NCI-H748 (cell line): ENCODE measurements around the gene CUTA.
A peak's percentile ranks its signal among the peaks of the same experiment; 100 is the strongest.

ENCODE experiments used
- DNase-seq: peaks from one replicate; lab custom pipeline; 2025; ENCODE audit not compliant: unreplicated experiment; lab: John Stamatoyannopoulos, UW

The CUTA gene

GRCh38 chr6:33424855-33425667 lies 7.2 kb upstream of the CUTA start:
- no peak for DNase-seq

GRCh38 chr6:33423777-33424176 lies 5.9 kb upstream of the CUTA start:
- DNase-seq: no peak

- no peak for DNase-seq
Measured at GRCh38 chr6:33421344-33421643, 3.4 kb upstream of the CUTA start.

- peak; percentile 31 for DNase-seq
Measured at GRCh38 chr6:33420491-33421343, 2.8 kb upstream of the CUTA start.

- DNase-seq: peak; percentile 76
Measured at GRCh38 chr6:33419580-33420490, 1.9 kb upstream of the CUTA start, which contains the start of gene SYNGAP1. Gene SYNGAP1 (plus strand): TSS chr6:33420065. CDS start chr6:33420265, 200 bp downstream.

GRCh38 chr6:33418690-33419291 lies 884 bp upstream of the CUTA start:
- DNase-seq: no peak

- peak; percentile 76 for DNase-seq
Measured at GRCh38 chr6:33417128-33417902, 592 bp downstream of the CUTA start.

GRCh38 chr6:33416386-33417127 lies 1.4 kb downstream of the CUTA start:
- no peak for DNase-seq

- no peak for DNase-seq
Measured at GRCh38 chr6:33415831-33416230, 2.1 kb downstream of the CUTA start.

- DNase-seq: no peak
Measured at GRCh38 chr6:33414592-33415271, 3.2 kb downstream of the CUTA start.

- DNase-seq: no peak
Measured at GRCh38 chr6:33413241-33414120, 4.4 kb downstream of the CUTA start.

- no peak for DNase-seq
Measured at GRCh38 chr6:33412140-33413009, 5.5 kb downstream of the CUTA start.

- no peak for DNase-seq
Measured at GRCh38 chr6:33411632-33412005, 6.3 kb downstream of the CUTA start.

GRCh38 chr6:33410711-33411631 lies 6.9 kb downstream of the CUTA start, which contains the start of gene PHF1:
Gene PHF1 (plus strand): TSS chr6:33411014. CDS start chr6:33412264, 1,250 bp downstream.
- DNase-seq: no peak

- DNase-seq: peak; percentile 99
Measured at GRCh38 chr6:33410050-33410710, 7.7 kb downstream of the CUTA start.
